BJ (cell line): ENCODE measurements around the gene C2orf66. TPM values are rescaled to one million over a fixed set of nuclear protein-coding genes. Genes with fewer than 3 reads are reported as not detected.
A peak's percentile ranks its signal among the peaks of the same experiment; 100 is the strongest.

Experiments
- CTCF ChIA-PET: fragments of 350-600 bp; formaldehyde crosslinking; extraction: SDS; loops from one replicate; lab custom pipeline; 2021; ENCODE audit warnings: antibody characterized with exemption, inconsistent platforms; lab: Yijun Ruan, JAX
- POLR2A ChIA-PET: fragments of 300-600 bp; sonication (Branson Sonifier 250); formaldehyde crosslinking; extraction: SDS; loops from one replicate; lab custom pipeline; 2021; ENCODE audit warnings: antibody characterized with exemption; lab: Charles Lee
- DNase-seq: peaks from one replicate; pipeline ENCODE4 v3.0.0-alpha.2; 2011; ENCODE audit warnings: low read depth
- H3K27me3 ChIP-seq: 2 replicates; pipeline ENCODE4 v1.6.0; 2011; ENCODE audit warnings: low read length; ENCODE audit not compliant: control insufficient read depth, insufficient read depth
- H3K36me3 ChIP-seq: 2 replicates; pipeline ENCODE4 v1.5.1; 2011; ENCODE audit warnings: low read length; ENCODE audit not compliant: control insufficient read depth, insufficient read depth
- H3K4me3 ChIP-seq: 2 replicates; pipeline ENCODE4 v1.5.1; 2011; ENCODE audit warnings: low read depth, mild to moderate bottlenecking, control low read depth, low read length
- CTCF ChIP-seq: IDR thresholded peaks from 2 replicates; pipeline ENCODE4 v1.5.1; 2011; ENCODE audit warnings: low read depth, mild to moderate bottlenecking, control low read depth, inconsistent platforms, low read length, moderate library complexity; ENCODE audit not compliant: insufficient read depth
- polyA minus RNA-seq: library from RNA; depleted of rRNA, polyadenylated mRNA; stranded (reverse); fragments of >200 nt; gene quantifications from 2 replicates; pipeline ENCODE4 v1.2.3, GENCODE V29; 2011; rRNA and poly(A)+ RNA removed
- polyA plus RNA-seq: library from polyadenylated mRNA; depleted of rRNA; stranded (reverse); fragments of >200 nt; gene quantifications from 2 replicates; pipeline ENCODE4 v1.2.3, GENCODE V29; 2011; rRNA removed

Gene C2orf66
- polyA plus RNA-seq = 0.12 and 0.23 TPM in 2 replicates
- polyA minus RNA-seq = 0.14 TPM in 1 of 2 replicates, not detected in the other

- Histone ChIP-seq H3K27me3 (no peaks in the 10 kb centered on the region), H3K36me3 (no peaks in the 10 kb centered on the region), H3K4me3 (no peak within 1 kb of the TSS)
- ChIA-PET POLR2A (no interaction called here), CTCF (no interaction called here)
- DNase-seq = no peak
- TF ChIP-seq CTCF = no peak
These were observed at the start of gene C2orf66 for GRCh38 chr2:196809260-196809659. Gene C2orf66, minus strand, starts transcription at chr2:196809355. Its CDS starts 19 bp downstream, at chr2:196809336.

- no peak overlapping the region for H3K4me3 ChIP-seq
- DNase-seq = no peak
- no peaks in the 10 kb centered on the region for H3K27me3 ChIP-seq
- CTCF ChIA-PET = no interaction called here
- TF ChIP-seq CTCF = no peak
- POLR2A ChIA-PET = no interaction called here
- H3K36me3 ChIP-seq = no peaks in the 10 kb centered on the region
These were observed 45.5 kb upstream of the C2orf66 start for GRCh38 chr2:196854629-196855028.

GRCh38 chr2:196853301-196854087 is 44.3 kb upstream of the C2orf66 start:
- no peaks in the 10 kb centered on the region for H3K27me3 ChIP-seq
- ChIA-PET CTCF (no interaction called here), POLR2A (no interaction called here)
- H3K36me3 ChIP-seq = no peaks in the 10 kb centered on the region
- no peak overlapping the region for H3K4me3 ChIP-seq
- no peak for TF ChIP-seq CTCF
- DNase-seq = no peak

- no peak for TF ChIP-seq CTCF
- DNase-seq = no peak
- H3K36me3 ChIP-seq = no peaks in the 10 kb centered on the region
- H3K27me3 ChIP-seq = no peaks in the 10 kb centered on the region
- H3K4me3 ChIP-seq = no peak overlapping the region
- POLR2A ChIA-PET = no interaction called here
- CTCF ChIA-PET = no interaction called here
These were observed 41.9 kb upstream of the C2orf66 start for GRCh38 chr2:196851088-196851487.

- no peak for DNase-seq
- ChIA-PET CTCF (interaction anchor here (0.6 to 1.0 kb wide), 4 partner anchors 15 to 533 kb away, joined by 3 read pairs; no protein-coding TSS in a partner anchor), POLR2A (no interaction called here)
- H3K36me3 ChIP-seq = no peaks in the 10 kb centered on the region
- H3K27me3 ChIP-seq = no peaks in the 10 kb centered on the region
- TF ChIP-seq CTCF = peak; percentile 54
- H3K4me3 ChIP-seq = no peak overlapping the region
These were observed 40.7 kb upstream of the C2orf66 start for GRCh38 chr2:196849895-196850294.
